Measurements from ENCODE around the gene NHEJ1. TPM values are rescaled to one million over a fixed set of nuclear protein-coding genes. Genes with fewer than 3 reads are reported as not detected.

The NHEJ1 gene
- total RNA-seq, 1 experiment from 2014 or later = 20.8 TPM

DNA sequence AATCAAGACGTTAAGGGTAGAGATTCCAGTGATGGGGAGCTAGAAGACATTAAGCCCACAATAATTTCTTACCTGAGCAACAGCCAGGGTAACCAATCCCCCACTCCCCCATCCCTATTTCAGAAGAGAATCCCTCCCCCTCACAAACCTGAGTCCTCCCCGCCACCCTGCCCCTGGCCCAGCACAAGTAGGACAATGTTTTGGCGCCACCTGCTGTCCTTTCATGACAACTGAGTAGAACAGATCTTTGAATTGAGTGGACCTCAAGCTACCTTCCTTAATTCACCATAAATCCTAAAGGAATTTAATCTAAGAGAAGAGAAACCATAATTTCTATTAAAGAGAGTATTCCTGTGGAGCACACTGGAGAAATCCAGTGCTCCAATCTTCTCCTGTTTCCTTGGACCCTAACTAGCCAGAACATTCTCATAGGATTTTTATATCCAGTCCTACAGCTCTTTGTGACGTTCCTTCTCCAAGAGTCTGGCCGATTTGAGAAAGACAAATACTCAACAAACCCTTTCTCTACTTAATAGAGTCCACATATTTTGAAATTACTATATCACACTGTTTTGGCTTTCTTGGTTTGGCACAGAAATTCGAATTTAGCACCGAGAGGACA, 41.1 kb downstream of the NHEJ1 start:
- Histone ChIP-seq H3K9ac (ENCODE audit: extremely low read depth, insufficient read length, low read length) (no peak overlapping the region), H3K79me1 (ENCODE audit: insufficient read depth, low read depth, low read length, poor library complexity, severe bottlenecking) (no peaks in the 10 kb centered on the region), H3K27me3 (ENCODE audit: insufficient read depth, low read length) (no peaks in the 10 kb centered on the region), H4K91ac (ENCODE audit: insufficient read length, low read depth, low read length) (no peak overlapping the region), H2BK12ac (ENCODE audit: insufficient read length, low read depth, low read length) (no peak overlapping the region), H2BK5ac (ENCODE audit: insufficient read length, low read length) (no peak overlapping the region), H3K14ac (ENCODE audit: insufficient read depth, low read length) (no peak overlapping the region), H4K5ac (ENCODE audit: insufficient read length, low read depth, low read length) (no peak overlapping the region), H3K56ac (ENCODE audit: insufficient read length, low read depth, low read length) (no peak overlapping the region), H2BK120ac (ENCODE audit: low read depth, low read length, poor library complexity, severe bottlenecking) (no peak overlapping the region), H2BK15ac (ENCODE audit: low read depth, low read length) (no peak overlapping the region), H3K27ac (ENCODE audit: insufficient read length, low read depth, low read length) (no peak overlapping the region), H3K4ac (ENCODE audit: low read depth, low read length) (no peak overlapping the region), H3K18ac (ENCODE audit: insufficient read length, low read depth, low read length) (no peak overlapping the region), H3K9me3 (ENCODE audit: control insufficient read depth, low read depth, low read length) (no peaks in the 10 kb centered on the region), H4K8ac (replicated peaks; ENCODE audit: insufficient read length, low read depth, low read length) (no peak overlapping the region), H3K4me2 (ENCODE audit: insufficient read depth, insufficient read length, low read length) (no peak overlapping the region), H3K4me1 (ENCODE audit: insufficient read depth, low read length) (0 out of 2 replicates have a peak, but pooled peaks cover 4% of the 10 kb centered on the region), H2AFZ (ENCODE audit: low read length) (no peak overlapping the region), H3K79me2 (ENCODE audit: insufficient read depth, low read length) (no peaks in the 10 kb centered on the region), H3T11ph (ENCODE audit: low read length) (no peak overlapping the region), H3K23ac (ENCODE audit: insufficient read length, low read depth, low read length) (no peak overlapping the region), H2AK5ac (ENCODE audit: insufficient read length, low read length) (no peak overlapping the region), H4K20me1 (ENCODE audit: control insufficient read depth, insufficient read depth, insufficient read length) (no peaks in the 10 kb centered on the region), H3K23me2 (ENCODE audit: insufficient read length, low read depth, low read length, poor library complexity, severe bottlenecking) (no peaks in the 10 kb centered on the region), H2BK20ac (ENCODE audit: low read depth, low read length, poor library complexity, severe bottlenecking) (no peak overlapping the region)
- H3K4me3 Mint-ChIP-seq = no peak overlapping the region
- no peaks in the 10 kb centered on the region for H3K9me3 Mint-ChIP-seq
- WGBS (ENCODE audit: extremely low coverage, insufficient read length, low lambda C conversion rate) = no CpG with 5 or more reads among the region's 7 CpGs
- no peaks in the 10 kb centered on the region for H3K27me3 Mint-ChIP-seq (ENCODE audit: low read depth)
- no peaks in the 10 kb centered on the region for H3K36me3 Mint-ChIP-seq (ENCODE audit: insufficient read depth in 1 of 3, low read depth in 3 of 3)
- H3K27ac Mint-ChIP-seq = peak overlapping the region in 1 of 3 experiments; percentile 36; a peak in 1 of 7 replicates
- TF ChIP-seq, protein P1, sequence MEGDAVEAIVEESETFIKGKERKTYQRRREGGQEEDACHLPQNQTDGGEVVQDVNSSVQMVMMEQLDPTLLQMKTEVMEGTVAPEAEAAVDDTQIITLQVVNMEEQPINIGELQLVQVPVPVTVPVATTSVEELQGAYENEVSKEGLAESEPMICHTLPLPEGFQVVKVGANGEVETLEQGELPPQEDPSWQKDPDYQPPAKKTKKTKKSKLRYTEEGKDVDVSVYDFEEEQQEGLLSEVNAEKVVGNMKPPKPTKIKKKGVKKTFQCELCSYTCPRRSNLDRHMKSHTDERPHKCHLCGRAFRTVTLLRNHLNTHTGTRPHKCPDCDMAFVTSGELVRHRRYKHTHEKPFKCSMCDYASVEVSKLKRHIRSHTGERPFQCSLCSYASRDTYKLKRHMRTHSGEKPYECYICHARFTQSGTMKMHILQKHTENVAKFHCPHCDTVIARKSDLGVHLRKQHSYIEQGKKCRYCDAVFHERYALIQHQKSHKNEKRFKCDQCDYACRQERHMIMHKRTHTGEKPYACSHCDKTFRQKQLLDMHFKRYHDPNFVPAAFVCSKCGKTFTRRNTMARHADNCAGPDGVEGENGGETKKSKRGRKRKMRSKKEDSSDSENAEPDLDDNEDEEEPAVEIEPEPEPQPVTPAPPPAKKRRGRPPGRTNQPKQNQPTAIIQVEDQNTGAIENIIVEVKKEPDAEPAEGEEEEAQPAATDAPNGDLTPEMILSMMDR (conservative IDR thresholded peaks at IDR 0.05) = peak; percentile 86
- peak; percentile 61 for DNase-seq
- H3K4me1 Mint-ChIP-seq = peaks cover 8 to 17% of the 10 kb centered on the region in 2 experiments; a peak in 3 of 4 replicates

Measured in H9 (cell line).